Fibroblast of lung (primary cell): ENCODE results near the gene ITCH.

ENCODE experiments used
- CTCF ChIP-seq, 2 donors: IDR thresholded peaks in 1 of 2; conservative IDR thresholded peaks in 1 of 2; 1 replicate in 1 of 2; 2 replicates in 1 of 2; pipeline ENCODE4 v1.5.1; 2011 to 2012; ENCODE audit warnings: low read length in 2 of 2, control low read depth in 1 of 2, inconsistent platforms in 1 of 2, low read depth in 1 of 2, mild to moderate bottlenecking in 1 of 2
- EZH2 ChIP-seq: IDR thresholded peaks from 2 replicates; pipeline ENCODE4 v1.5.1; 2012; ENCODE audit warnings: low read length, control low read depth, mild to moderate bottlenecking; ENCODE audit errors: missing control alignments

GRCh38 chr20:34524426-34524825 lies 161.4 kb downstream of the ITCH start:
- TF ChIP-seq CTCF (conservative IDR thresholded peaks at IDR 0.05 in 1 of 2, IDR thresholded peaks at IDR 0.05 in 1 of 2; ENCODE audit: low read depth in 1 of 2, low read length in 2 of 2) (no peak), EZH2 (no peak)
